Measurements from ENCODE around the gene GDNF.

DNA sequence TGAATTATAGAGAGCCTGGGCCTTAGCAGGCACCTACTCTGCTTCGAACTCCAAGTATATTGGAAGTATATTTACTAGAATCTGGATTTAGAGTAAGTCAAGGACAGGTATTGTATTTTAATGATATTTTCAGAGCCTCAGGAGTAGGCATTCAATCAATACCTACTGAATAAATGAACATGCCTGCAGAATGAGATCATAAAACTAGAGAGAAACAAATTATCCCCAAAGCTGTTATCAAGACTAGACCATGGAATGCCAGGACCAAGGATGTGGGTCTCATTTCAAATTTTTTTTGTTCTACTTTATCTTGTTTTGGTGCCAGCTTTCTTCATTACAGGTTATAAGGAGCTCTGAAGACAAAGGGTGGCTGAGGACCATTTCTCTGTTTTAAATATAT lies 66.0 kb downstream of the GDNF start:
- TF ChIP-seq, protein P1, sequence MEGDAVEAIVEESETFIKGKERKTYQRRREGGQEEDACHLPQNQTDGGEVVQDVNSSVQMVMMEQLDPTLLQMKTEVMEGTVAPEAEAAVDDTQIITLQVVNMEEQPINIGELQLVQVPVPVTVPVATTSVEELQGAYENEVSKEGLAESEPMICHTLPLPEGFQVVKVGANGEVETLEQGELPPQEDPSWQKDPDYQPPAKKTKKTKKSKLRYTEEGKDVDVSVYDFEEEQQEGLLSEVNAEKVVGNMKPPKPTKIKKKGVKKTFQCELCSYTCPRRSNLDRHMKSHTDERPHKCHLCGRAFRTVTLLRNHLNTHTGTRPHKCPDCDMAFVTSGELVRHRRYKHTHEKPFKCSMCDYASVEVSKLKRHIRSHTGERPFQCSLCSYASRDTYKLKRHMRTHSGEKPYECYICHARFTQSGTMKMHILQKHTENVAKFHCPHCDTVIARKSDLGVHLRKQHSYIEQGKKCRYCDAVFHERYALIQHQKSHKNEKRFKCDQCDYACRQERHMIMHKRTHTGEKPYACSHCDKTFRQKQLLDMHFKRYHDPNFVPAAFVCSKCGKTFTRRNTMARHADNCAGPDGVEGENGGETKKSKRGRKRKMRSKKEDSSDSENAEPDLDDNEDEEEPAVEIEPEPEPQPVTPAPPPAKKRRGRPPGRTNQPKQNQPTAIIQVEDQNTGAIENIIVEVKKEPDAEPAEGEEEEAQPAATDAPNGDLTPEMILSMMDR (IDR thresholded peaks at IDR 0.05) = no peak
- no peak for TF ChIP-seq POLR2AphosphoS5 (IDR thresholded peaks at IDR 0.05)
- no peak for TF ChIP-seq POLR2A (IDR thresholded peaks at IDR 0.05; ENCODE audit: low read depth)
